OCI-LY1 (cell line): ENCODE data around the gene SNX8.

Source experiments
- H2AFZ ChIP-seq: fragments of 200-600 bp; sonication (generic), shearing (Covaris generic); 2 replicates; pipeline ENCODE4 v1.6.0; 2014; ENCODE audit warnings: antibody characterized with exemption, mild to moderate bottlenecking, low read length
- H3F3A ChIP-seq: fragments of 200-600 bp; sonication (generic), shearing (Covaris generic); 2 replicates; pipeline ENCODE4 v1.6.0; 2014; ENCODE audit warnings: mild to moderate bottlenecking, antibody characterized with exemption, low read length, moderate library complexity; ENCODE audit not compliant: insufficient read depth
- H3K27ac ChIP-seq: fragments of 200-600 bp; sonication (generic); 2 replicates; pipeline ENCODE4 v1.5.1; 2014; ENCODE audit warnings: low read length, mixed run types, mild to moderate bottlenecking, low read depth; ENCODE audit not compliant: poor library complexity, severe bottlenecking
- H3K27me3 ChIP-seq: fragments of 200-600 bp; sonication (generic); 2 replicates; pipeline ENCODE4 v1.6.0; 2014; ENCODE audit warnings: antibody characterized with exemption, mild to moderate bottlenecking, low read length, moderate library complexity; ENCODE audit not compliant: insufficient read depth
- H3K36me3 ChIP-seq: fragments of 200-600 bp; sonication (generic); 2 replicates; pipeline ENCODE4 v1.6.1; 2014; ENCODE audit warnings: mild to moderate bottlenecking, antibody characterized with exemption, low read length, moderate library complexity, mixed read lengths; ENCODE audit not compliant: insufficient read depth
- H3K4me1 ChIP-seq: fragments of 200-600 bp; sonication (generic); 2 replicates; pipeline ENCODE4 v1.5.1; 2014; ENCODE audit warnings: mild to moderate bottlenecking, low read length, moderate library complexity; ENCODE audit not compliant: insufficient read depth, severe bottlenecking
- H3K4me2 ChIP-seq: fragments of 200-600 bp; sonication (generic), shearing (Covaris generic); 2 replicates; pipeline ENCODE4 v1.6.1; 2014; ENCODE audit warnings: low read length
- H3K4me3 ChIP-seq: fragments of 200-600 bp; sonication (generic); 2 replicates; pipeline ENCODE4 v1.5.1; 2014; ENCODE audit warnings: low read length, low read depth, mild to moderate bottlenecking, mixed read lengths; ENCODE audit not compliant: poor library complexity, severe bottlenecking
- H3K79me2 ChIP-seq: fragments of 200-600 bp; shearing (Covaris generic); 2 replicates; pipeline ENCODE4 v1.6.1; 2016; ENCODE audit warnings: mixed run types, low read length, mixed read lengths; ENCODE audit not compliant: insufficient read depth
- H3K9ac ChIP-seq: fragments of 200-600 bp; sonication (generic), shearing (Covaris generic); 2 replicates; pipeline ENCODE4 v1.6.1; 2014; ENCODE audit warnings: mild to moderate bottlenecking, low read length, mixed read lengths
- H3K9me2 ChIP-seq: fragments of 200-600 bp; sonication (generic), shearing (Covaris generic); 2 replicates; pipeline ENCODE4 v1.6.1; 2014; ENCODE audit warnings: low read depth, mild to moderate bottlenecking, low read length, mixed read lengths
- H3K9me3 ChIP-seq: fragments of 200-600 bp; shearing (Covaris generic); 2 replicates; pipeline ENCODE4 v1.6.1; 2014; ENCODE audit warnings: low read length, mixed read lengths
- H4K20me1 ChIP-seq: fragments of 200-600 bp; sonication (generic), shearing (Covaris generic); 2 replicates; pipeline ENCODE4 v1.6.0; 2016; ENCODE audit warnings: mild to moderate bottlenecking, low read length; ENCODE audit not compliant: insufficient read depth
- CTCF ChIP-seq: fragments of 200-600 bp; sonication (generic), shearing (Covaris generic); IDR thresholded peaks from 2 replicates; pipeline ENCODE4 v1.5.1; 2017; ENCODE audit warnings: mild to moderate bottlenecking, antibody characterized with exemption, low read length, moderate library complexity, mixed read lengths
- EZH2 ChIP-seq: fragments of 200-600 bp; sonication (generic), shearing (Covaris generic); IDR thresholded peaks from 2 replicates; pipeline ENCODE4 v1.8.0; 2017; ENCODE audit warnings: borderline replicate concordance, mixed run types, mild to moderate bottlenecking, antibody characterized with exemption, low read length, moderate library complexity, mixed read lengths

Gene SNX8

GRCh38 chr7:2278026-2278425, 36.2 kb downstream of the SNX8 start:
- no peak overlapping the region for H3K9ac ChIP-seq
- no peak overlapping the region for H2AFZ ChIP-seq
- H4K20me1 ChIP-seq, result no peaks in the 10 kb centered on the region
- no peak overlapping the region for H3K27ac ChIP-seq
- H3K27me3 ChIP-seq, result no peaks in the 10 kb centered on the region
- H3F3A ChIP-seq, result no peaks in the 10 kb centered on the region
- H3K36me3 ChIP-seq, result no peaks in the 10 kb centered on the region
- no peaks in the 10 kb centered on the region for H3K4me1 ChIP-seq
- no peak overlapping the region for H3K4me2 ChIP-seq
- H3K9me2 ChIP-seq, result no peaks in the 10 kb centered on the region
- H3K79me2 ChIP-seq, result no peaks in the 10 kb centered on the region
- H3K4me3 ChIP-seq, result no peak overlapping the region
- no peak for TF ChIP-seq EZH2
- no peak for TF ChIP-seq CTCF
- no peaks in the 10 kb centered on the region for H3K9me3 ChIP-seq

GRCh38 chr7:2276107-2276506, 38.1 kb downstream of the SNX8 start:
- no peak overlapping the region for H2AFZ ChIP-seq
- no peaks in the 10 kb centered on the region for H3K4me1 ChIP-seq
- TF ChIP-seq CTCF, result no peak
- no peak for TF ChIP-seq EZH2
- peaks cover 5% of the 10 kb centered on the region; the same call in 1 of the 2 replicates for H3K36me3 ChIP-seq
- no peak overlapping the region for H3K4me2 ChIP-seq
- H3K27ac ChIP-seq, result no peak overlapping the region
- H3K9me2 ChIP-seq, result no peaks in the 10 kb centered on the region
- H3K27me3 ChIP-seq, result no peaks in the 10 kb centered on the region
- H3K9me3 ChIP-seq, result no peaks in the 10 kb centered on the region
- H3K4me3 ChIP-seq, result no peak overlapping the region
- H3K9ac ChIP-seq, result no peak overlapping the region
- no peaks in the 10 kb centered on the region for H3K79me2 ChIP-seq
- no peaks in the 10 kb centered on the region for H3F3A ChIP-seq
- no peaks in the 10 kb centered on the region for H4K20me1 ChIP-seq

- Histone ChIP-seq H3K79me2 (no peaks in the 10 kb centered on the region), H3K4me2 (no peak overlapping the region), H2AFZ (no peak overlapping the region), H3F3A (no peaks in the 10 kb centered on the region), H3K4me1 (no peaks in the 10 kb centered on the region), H3K27me3 (no peaks in the 10 kb centered on the region), H3K27ac (no peak overlapping the region), H3K9me2 (no peaks in the 10 kb centered on the region), H4K20me1 (no peaks in the 10 kb centered on the region), H3K9me3 (no peaks in the 10 kb centered on the region), H3K36me3 (peaks cover 6% of the 10 kb centered on the region; the same call in 1 of the 2 replicates), H3K4me3 (no peak overlapping the region), H3K9ac (no peak overlapping the region)
- TF ChIP-seq EZH2 (no peak), CTCF (no peak)
Measured at GRCh38 chr7:2275101-2275500, 39.1 kb downstream of the SNX8 start.
